ENCODE results near the gene SPARC.

SPARC gene

GRCh38 chr5:151676719-151677118 lies 10.0 kb downstream of the SPARC start:
- DNase-seq = no peak

- no peak for DNase-seq
These were observed 10.4 kb downstream of the SPARC start for GRCh38 chr5:151676314-151676712.

- DNase-seq = no peak
These were observed 11.0 kb downstream of the SPARC start for GRCh38 chr5:151675611-151676313.

GRCh38 chr5:151674626-151675610 lies 11.8 kb downstream of the SPARC start:
- DNase-seq = no peak

GRCh38 chr5:151673421-151673820 lies 13.3 kb downstream of the SPARC start:
- no peak for DNase-seq

- no peak for DNase-seq
These were observed 14.2 kb downstream of the SPARC start for GRCh38 chr5:151672516-151672915.

GRCh38 chr5:151671950-151672349 lies 14.8 kb downstream of the SPARC start:
- peak; percentile 61 for DNase-seq

- peak; percentile 18 for DNase-seq
These were observed 15.6 kb downstream of the SPARC start for GRCh38 chr5:151670953-151671636.

- no peak for DNase-seq
These were observed 16.5 kb downstream of the SPARC start for GRCh38 chr5:151670083-151670686.

- DNase-seq = no peak
These were observed 19.6 kb downstream of the SPARC start for GRCh38 chr5:151667083-151667482.

- DNase-seq = no peak
These were observed 21.1 kb downstream of the SPARC start for GRCh38 chr5:151665613-151666012.

GRCh38 chr5:151664694-151665585 lies 21.8 kb downstream of the SPARC start:
- no peak for DNase-seq

GRCh38 chr5:151663617-151664293 lies 23.0 kb downstream of the SPARC start:
- DNase-seq = peak; percentile 16

- DNase-seq = no peak
These were observed 23.9 kb downstream of the SPARC start for GRCh38 chr5:151662805-151663204.

- DNase-seq = no peak
These were observed 24.6 kb downstream of the SPARC start for GRCh38 chr5:151661968-151662732.

- no peak for DNase-seq
These were observed 25.9 kb downstream of the SPARC start for GRCh38 chr5:151660616-151661495.

GRCh38 chr5:151659001-151659754 lies 27.5 kb downstream of the SPARC start:
- peak; percentile 81 for DNase-seq

- no peak for DNase-seq
These were observed 29.6 kb downstream of the SPARC start for GRCh38 chr5:151657114-151657513.

- no peak for DNase-seq
These were observed 30.4 kb downstream of the SPARC start for GRCh38 chr5:151656311-151656710.

All from DMS53 (cell line).